A673 (cell line): Measurements from ENCODE around the gene LIF. TPM values are rescaled to one million over a fixed set of nuclear protein-coding genes. Genes with fewer than 3 reads are reported as not detected.
"Not testable (repeated sequence)": the region's sequence is repeated elsewhere in the genome, so short reads cannot be mapped to it uniquely, and the experiment has no call there.

Source experiments
- BruUV-seq: library from RNA; stranded (reverse); fragments of 400-500 nt; replicated peaks from 2 replicates; lab custom pipeline; 2021; lab: Mats Ljungman, UMichigan
- CTCF ChIA-PET: fragments of 300-600 bp; sonication (Branson Sonifier 250); formaldehyde crosslinking; loops from one replicate; lab custom pipeline; 2022; ENCODE audit warnings: antibody characterized with exemption; lab: Charles Lee
- POLR2A ChIA-PET: fragments of 300-600 bp; sonication (Branson Sonifier 250); formaldehyde crosslinking; loops from one replicate; lab custom pipeline; 2022; ENCODE audit warnings: antibody characterized with exemption; ENCODE audit not compliant: low non-redundant PET; lab: Charles Lee
- DNase-seq: peaks from one replicate; pipeline ENCODE4 v3.0.0-alpha.2; 2015; ENCODE audit warnings: low spot score
- H3K27ac ChIP-seq: fragments of 200-600 bp; sonication (generic); 2 replicates; pipeline ENCODE4 v1.5.1; 2016; ENCODE audit warnings: mixed run types, low read depth, mild to moderate bottlenecking, mixed read lengths, antibody characterized with exemption, low read length; ENCODE audit not compliant: poor library complexity, severe bottlenecking
- H3K27me3 ChIP-seq: fragments of 200-600 bp; sonication (generic); replicated peaks from 2 replicates; pipeline ENCODE4 v1.6.1; 2017; ENCODE audit warnings: mixed run types, low read depth, mild to moderate bottlenecking, mixed read lengths, antibody characterized with exemption, low read length; ENCODE audit not compliant: insufficient read depth, poor library complexity
- H3K36me3 ChIP-seq: fragments of 200-600 bp; sonication (generic); 2 replicates; pipeline ENCODE4 v1.6.1; 2016; ENCODE audit warnings: mixed run types, mild to moderate bottlenecking, mixed read lengths, antibody characterized with exemption, low read length; ENCODE audit not compliant: insufficient read depth, poor library complexity, severe bottlenecking
- H3K4me1 ChIP-seq: fragments of 200-600 bp; sonication (generic); 2 replicates; pipeline ENCODE4 v1.6.1; 2017; ENCODE audit warnings: mixed run types, mild to moderate bottlenecking, mixed read lengths, antibody characterized with exemption, low read length; ENCODE audit not compliant: insufficient read depth, poor library complexity, severe bottlenecking
- H3K4me3 ChIP-seq: fragments of 200-600 bp; sonication (generic); 2 replicates; pipeline ENCODE4 v1.5.1; 2016; ENCODE audit warnings: low read depth, mixed run types, mild to moderate bottlenecking, mixed read lengths, low read length; ENCODE audit not compliant: poor library complexity, severe bottlenecking
- H3K9me3 ChIP-seq: fragments of 200-600 bp; sonication (generic); 2 replicates; pipeline ENCODE4 v1.6.1; 2016; ENCODE audit warnings: mixed run types, low read depth, mild to moderate bottlenecking, mixed read lengths, antibody characterized with exemption, low read length; ENCODE audit not compliant: poor library complexity, severe bottlenecking
- EZH2 ChIP-seq: fragments of 200-600 bp; sonication (generic); IDR thresholded peaks from 2 replicates; pipeline ENCODE4 v1.6.1; 2017; ENCODE audit warnings: borderline replicate concordance, low read depth, mild to moderate bottlenecking, mixed read lengths, antibody characterized with exemption, low read length; ENCODE audit not compliant: poor library complexity, severe bottlenecking
- intact Hi-C: fragments of 100-400 bp; cut with micrococcal nuclease; formaldehyde crosslinking; loops from one replicate; pipeline ENCODE4 v1.10.0; 2022; ENCODE audit not compliant: unreplicated experiment
- total RNA-seq: library from RNA; stranded (reverse); gene quantifications from 2 replicates; pipeline ENCODE4 v1.2.3, GENCODE V29; 2021
- TF ChIP-seq, protein P1 (sequence below): fragments of 300-800, 200-600 bp; sonication (generic); conservative IDR thresholded peaks from 2 replicates; pipeline ENCODE4 v1.5.1; 2017; ENCODE audit warnings: low read depth, mild to moderate bottlenecking, antibody characterized with exemption, low read length, moderate library complexity, mixed read lengths

The LIF gene
- total RNA-seq, 1 experiment from 2014 or later: 0.24 TPM

DNA sequence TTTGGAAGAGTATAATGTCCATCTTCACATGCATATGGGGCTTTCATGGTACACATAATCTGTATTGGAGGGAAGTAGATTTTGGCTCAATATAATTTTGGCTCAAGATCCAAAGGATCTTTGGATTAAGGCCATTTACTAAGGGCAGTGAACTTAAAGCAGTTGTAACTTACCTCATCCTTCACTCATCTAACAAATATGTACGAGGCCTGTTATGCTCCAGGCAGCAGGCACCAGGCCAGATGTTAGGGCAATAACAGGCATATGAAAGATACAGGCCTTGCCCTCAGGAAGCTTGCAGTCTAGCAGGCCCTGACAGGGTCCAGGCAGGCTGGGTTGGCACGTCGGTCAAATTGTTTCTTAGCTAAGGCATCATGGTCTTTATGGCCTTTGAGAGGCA lies 44.6 kb downstream of the LIF start:
- H3K4me3 ChIP-seq: no peak overlapping the region
- no TSS peak for BruUV-seq
- no peaks in the 10 kb centered on the region for H3K36me3 ChIP-seq
- H3K4me1 ChIP-seq: peaks cover 11% of the 10 kb centered on the region
- ChIA-PET CTCF (no interaction called here), POLR2A (no interaction called here)
- TF ChIP-seq, protein P1, sequence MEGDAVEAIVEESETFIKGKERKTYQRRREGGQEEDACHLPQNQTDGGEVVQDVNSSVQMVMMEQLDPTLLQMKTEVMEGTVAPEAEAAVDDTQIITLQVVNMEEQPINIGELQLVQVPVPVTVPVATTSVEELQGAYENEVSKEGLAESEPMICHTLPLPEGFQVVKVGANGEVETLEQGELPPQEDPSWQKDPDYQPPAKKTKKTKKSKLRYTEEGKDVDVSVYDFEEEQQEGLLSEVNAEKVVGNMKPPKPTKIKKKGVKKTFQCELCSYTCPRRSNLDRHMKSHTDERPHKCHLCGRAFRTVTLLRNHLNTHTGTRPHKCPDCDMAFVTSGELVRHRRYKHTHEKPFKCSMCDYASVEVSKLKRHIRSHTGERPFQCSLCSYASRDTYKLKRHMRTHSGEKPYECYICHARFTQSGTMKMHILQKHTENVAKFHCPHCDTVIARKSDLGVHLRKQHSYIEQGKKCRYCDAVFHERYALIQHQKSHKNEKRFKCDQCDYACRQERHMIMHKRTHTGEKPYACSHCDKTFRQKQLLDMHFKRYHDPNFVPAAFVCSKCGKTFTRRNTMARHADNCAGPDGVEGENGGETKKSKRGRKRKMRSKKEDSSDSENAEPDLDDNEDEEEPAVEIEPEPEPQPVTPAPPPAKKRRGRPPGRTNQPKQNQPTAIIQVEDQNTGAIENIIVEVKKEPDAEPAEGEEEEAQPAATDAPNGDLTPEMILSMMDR: no peak
- TF ChIP-seq EZH2: no peak
- H3K27me3 ChIP-seq: no peaks in the 10 kb centered on the region
- H3K27ac ChIP-seq: no peak overlapping the region
- intact Hi-C loops: no loop called here
- H3K9me3 ChIP-seq: no peaks in the 10 kb centered on the region
- no peak for DNase-seq

DNA sequence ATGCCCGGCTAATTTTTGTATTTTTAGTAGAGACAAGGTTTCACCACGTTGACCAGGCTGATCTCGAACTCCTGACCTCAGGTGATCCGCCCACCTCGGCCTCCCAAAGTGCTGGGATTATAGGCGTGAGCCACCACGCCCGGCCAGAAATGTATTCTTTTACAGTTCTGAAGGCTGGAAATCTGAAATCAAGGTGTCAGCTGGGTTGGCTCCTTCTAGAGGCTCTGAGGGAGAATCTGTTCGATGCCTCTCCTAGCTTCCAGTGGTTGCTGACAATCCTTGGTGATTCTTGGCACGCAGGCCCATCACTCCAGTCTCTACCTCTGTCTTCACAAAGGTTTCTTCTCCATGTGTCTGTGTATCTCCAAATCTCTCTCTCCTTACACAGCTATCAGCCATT lies 45.7 kb downstream of the LIF start:
- H3K27me3 ChIP-seq, H3K9me3 ChIP-seq, intact Hi-C loops, DNase-seq, H3K36me3 ChIP-seq, H3K4me3 ChIP-seq, CTCF ChIA-PET, POLR2A ChIA-PET, BruUV-seq, H3K27ac ChIP-seq: not testable (repeated sequence)
- peaks cover 22% of the 10 kb centered on the region for H3K4me1 ChIP-seq

DNA sequence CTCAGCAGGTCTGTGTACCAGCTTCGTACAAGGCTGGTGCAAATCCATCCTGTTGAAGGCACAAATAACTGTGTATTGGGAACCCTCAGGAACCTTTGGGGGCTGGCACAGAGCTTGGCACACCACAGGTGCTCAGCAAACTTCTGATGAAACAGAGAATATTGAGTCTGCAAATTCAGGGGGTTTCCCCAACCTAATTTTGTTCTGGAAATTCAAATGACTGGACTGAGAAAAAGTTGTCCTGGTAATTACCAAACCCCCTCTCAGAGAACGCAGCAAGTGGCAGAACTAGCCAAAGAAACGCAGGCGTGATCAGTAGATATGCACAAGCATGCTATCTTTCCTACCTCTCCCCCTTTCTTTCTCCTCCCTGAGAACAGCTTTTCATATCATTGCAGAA lies 47.6 kb downstream of the LIF start:
- Histone ChIP-seq H3K4me1 (peaks cover 23% of the 10 kb centered on the region), H3K4me3 (no peak overlapping the region), H3K27ac (no peak overlapping the region), H3K9me3 (no peaks in the 10 kb centered on the region), H3K27me3 (no peaks in the 10 kb centered on the region), H3K36me3 (no peaks in the 10 kb centered on the region)
- DNase-seq: no peak
- ChIA-PET CTCF (no interaction called here), POLR2A (no interaction called here)
- intact Hi-C loops: no loop called here
- no peak for TF ChIP-seq EZH2
- TF ChIP-seq, protein P1: no peak
- BruUV-seq: no TSS peak

DNA sequence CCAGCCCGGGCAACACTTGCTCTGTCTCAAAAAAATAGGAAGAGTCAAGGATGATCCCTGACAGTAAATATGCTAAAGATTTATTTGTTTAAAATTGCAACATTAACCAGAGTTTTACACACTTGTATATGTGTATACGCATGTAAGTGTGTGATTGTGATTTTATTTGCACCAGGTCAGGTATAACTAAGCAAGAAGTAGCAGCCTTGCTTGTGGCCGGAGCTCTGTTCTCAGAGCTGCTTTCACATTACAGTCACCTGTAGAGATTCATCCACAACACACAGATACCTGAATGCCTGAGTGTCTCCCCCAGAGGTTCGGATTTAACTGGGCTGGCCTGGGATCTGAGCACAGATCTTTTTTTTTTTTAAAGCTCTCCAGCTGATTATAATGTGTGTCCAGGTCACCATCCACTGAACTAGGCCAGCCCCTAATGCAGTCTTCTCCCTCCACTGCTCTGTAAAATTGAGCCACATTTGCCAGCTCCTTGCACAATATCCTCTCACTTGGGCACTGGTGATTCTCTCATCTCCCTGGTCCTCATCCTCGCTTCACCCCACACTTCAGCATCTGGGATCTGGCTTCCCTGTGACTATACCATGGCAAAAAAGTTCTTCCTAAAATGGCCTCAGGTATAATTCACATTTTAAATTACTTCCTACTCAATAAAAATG lies 48.3 kb downstream of the LIF start:
- intact Hi-C loops: no loop called here
- CTCF ChIA-PET: no interaction called here

More for the DNA sequence above, 48.3 kb downstream of the LIF start:
- H3K4me1 ChIP-seq: peaks cover 23% of the 10 kb centered on the region
- H3K4me3 ChIP-seq: no peak overlapping the region
- no peaks in the 10 kb centered on the region for H3K27me3 ChIP-seq
- DNase-seq: no peak
- BruUV-seq: no TSS peak
- H3K9me3 ChIP-seq: no peaks in the 10 kb centered on the region
- no peak overlapping the region for H3K27ac ChIP-seq
- POLR2A ChIA-PET: no interaction called here
- TF ChIP-seq EZH2: no peak
- TF ChIP-seq, protein P1: no peak
- no peaks in the 10 kb centered on the region for H3K36me3 ChIP-seq
